ENCODE data around the gene AQP9.

AQP9 gene

GRCh38 chr15:58174709-58175108 lies 36.5 kb downstream of the AQP9 start:
- no peak overlapping the region for H3K27ac ChIP-seq

GRCh38 chr15:58175955-58176354 lies 37.8 kb downstream of the AQP9 start:
- no peaks in the 10 kb centered on the region for H3K36me3 ChIP-seq
- no peak for DNase-seq
- H3K27ac ChIP-seq: no peak overlapping the region
- no peaks in the 10 kb centered on the region for H3K27me3 ChIP-seq (ENCODE audit: insufficient read depth, low read depth, severe bottlenecking)
- H3K4me3 ChIP-seq (ENCODE audit: low read depth, low read length): no peak overlapping the region
- no peak for TF ChIP-seq CTCF (IDR thresholded peaks at IDR 0.05; ENCODE audit: low read depth, low read length)
- H3K9me3 ChIP-seq (ENCODE audit: severe bottlenecking): no peaks in the 10 kb centered on the region

More at GRCh38 chr15:58174709-58175108, 36.5 kb downstream of the AQP9 start:
- no peak for TF ChIP-seq CTCF (IDR thresholded peaks at IDR 0.05; ENCODE audit: low read depth, low read length)
- no peak overlapping the region for H3K4me3 ChIP-seq (ENCODE audit: low read depth, low read length)
- no peaks in the 10 kb centered on the region for H3K9me3 ChIP-seq (ENCODE audit: severe bottlenecking)
- no peak for DNase-seq
- H3K36me3 ChIP-seq: no peaks in the 10 kb centered on the region
- no peaks in the 10 kb centered on the region for H3K27me3 ChIP-seq (ENCODE audit: insufficient read depth, low read depth, severe bottlenecking)

GRCh38 chr15:58178668-58179067 lies 40.5 kb downstream of the AQP9 start:
- no peak for TF ChIP-seq CTCF (IDR thresholded peaks at IDR 0.05; ENCODE audit: low read depth, low read length)
- no peaks in the 10 kb centered on the region for H3K36me3 ChIP-seq
- DNase-seq: no peak
- H3K4me3 ChIP-seq (ENCODE audit: low read depth, low read length): no peak overlapping the region
- H3K27ac ChIP-seq: no peak overlapping the region
- H3K9me3 ChIP-seq (ENCODE audit: severe bottlenecking): no peaks in the 10 kb centered on the region
- no peaks in the 10 kb centered on the region for H3K27me3 ChIP-seq (ENCODE audit: insufficient read depth, low read depth, severe bottlenecking)

GRCh38 chr15:58179206-58179605 lies 41.0 kb downstream of the AQP9 start:
- no peak overlapping the region for H3K27ac ChIP-seq
- H3K9me3 ChIP-seq (ENCODE audit: severe bottlenecking): no peaks in the 10 kb centered on the region
- no peaks in the 10 kb centered on the region for H3K36me3 ChIP-seq
- no peak overlapping the region for H3K4me3 ChIP-seq (ENCODE audit: low read depth, low read length)
- TF ChIP-seq CTCF (IDR thresholded peaks at IDR 0.05; ENCODE audit: low read depth, low read length): no peak
- no peak for DNase-seq
- no peaks in the 10 kb centered on the region for H3K27me3 ChIP-seq (ENCODE audit: insufficient read depth, low read depth, severe bottlenecking)

GRCh38 chr15:58179741-58180381 lies 41.7 kb downstream of the AQP9 start:
- Histone ChIP-seq H3K27ac (no peak overlapping the region), H3K4me3 (ENCODE audit: low read depth, low read length) (no peak overlapping the region)
- no peak for TF ChIP-seq CTCF (IDR thresholded peaks at IDR 0.05; ENCODE audit: low read depth, low read length)

More at GRCh38 chr15:58179741-58180381, 41.7 kb downstream of the AQP9 start:
- Histone ChIP-seq H3K9me3 (ENCODE audit: severe bottlenecking) (no peaks in the 10 kb centered on the region), H3K27me3 (ENCODE audit: insufficient read depth, low read depth, severe bottlenecking) (no peaks in the 10 kb centered on the region), H3K36me3 (no peaks in the 10 kb centered on the region)
- no peak for DNase-seq
